ENCODE results near the gene TMEM273. TPM values are rescaled to one million over a fixed set of nuclear protein-coding genes. Genes with fewer than 3 reads are reported as not detected.

Gene TMEM273
- total RNA-seq, 1 donor from 2014 or later = not detected

- peaks cover 4% of the 10 kb centered on the region for H3K9me3 Mint-ChIP-seq
- H3K4me1 Mint-ChIP-seq = no peaks in the 10 kb centered on the region
- H3K4me3 Mint-ChIP-seq = no peak overlapping the region
- H3K27ac Mint-ChIP-seq = no peak overlapping the region
- no peaks in the 10 kb centered on the region for H3K36me3 Mint-ChIP-seq
- peaks cover 40% of the 10 kb centered on the region for H3K27me3 Mint-ChIP-seq (ENCODE audit: low read depth)
- no peak for DNase-seq (ENCODE audit: low spot score in 2 of 2, unreplicated experiment in 2 of 2)
- TF ChIP-seq, protein P1, sequence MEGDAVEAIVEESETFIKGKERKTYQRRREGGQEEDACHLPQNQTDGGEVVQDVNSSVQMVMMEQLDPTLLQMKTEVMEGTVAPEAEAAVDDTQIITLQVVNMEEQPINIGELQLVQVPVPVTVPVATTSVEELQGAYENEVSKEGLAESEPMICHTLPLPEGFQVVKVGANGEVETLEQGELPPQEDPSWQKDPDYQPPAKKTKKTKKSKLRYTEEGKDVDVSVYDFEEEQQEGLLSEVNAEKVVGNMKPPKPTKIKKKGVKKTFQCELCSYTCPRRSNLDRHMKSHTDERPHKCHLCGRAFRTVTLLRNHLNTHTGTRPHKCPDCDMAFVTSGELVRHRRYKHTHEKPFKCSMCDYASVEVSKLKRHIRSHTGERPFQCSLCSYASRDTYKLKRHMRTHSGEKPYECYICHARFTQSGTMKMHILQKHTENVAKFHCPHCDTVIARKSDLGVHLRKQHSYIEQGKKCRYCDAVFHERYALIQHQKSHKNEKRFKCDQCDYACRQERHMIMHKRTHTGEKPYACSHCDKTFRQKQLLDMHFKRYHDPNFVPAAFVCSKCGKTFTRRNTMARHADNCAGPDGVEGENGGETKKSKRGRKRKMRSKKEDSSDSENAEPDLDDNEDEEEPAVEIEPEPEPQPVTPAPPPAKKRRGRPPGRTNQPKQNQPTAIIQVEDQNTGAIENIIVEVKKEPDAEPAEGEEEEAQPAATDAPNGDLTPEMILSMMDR (IDR thresholded peaks at IDR 0.05; ENCODE audit: unreplicated experiment) = no peak
These were observed 56.5 kb downstream of the TMEM273 start for GRCh38 chr10:49131507-49132361.

DNA sequence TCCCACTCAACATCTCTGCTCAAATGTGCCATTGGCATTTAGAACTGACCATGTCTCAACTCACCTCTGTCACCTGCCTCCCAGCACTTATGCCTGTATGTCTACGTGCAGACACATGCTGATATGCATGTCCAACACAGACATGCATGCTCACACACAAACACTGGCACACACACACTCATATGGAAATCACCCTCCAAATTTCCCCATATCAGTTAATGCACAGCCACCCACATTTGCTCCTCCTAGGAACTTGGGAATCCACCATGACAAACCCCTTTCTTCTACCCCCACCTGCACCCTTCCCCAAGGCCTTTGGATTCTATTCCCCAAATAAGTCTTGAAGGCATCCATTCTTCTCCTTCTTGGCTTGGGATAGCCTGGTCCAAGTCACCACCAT is 58.8 kb downstream of the TMEM273 start:
- peaks cover 24% of the 10 kb centered on the region for H3K27me3 Mint-ChIP-seq (ENCODE audit: low read depth)
- no peaks in the 10 kb centered on the region for H3K36me3 Mint-ChIP-seq
- H3K27ac Mint-ChIP-seq = no peak overlapping the region
- H3K9me3 Mint-ChIP-seq = no peaks in the 10 kb centered on the region
- TF ChIP-seq, protein P1 (IDR thresholded peaks at IDR 0.05; ENCODE audit: unreplicated experiment) = no peak
- DNase-seq (ENCODE audit: low spot score in 2 of 2, unreplicated experiment in 2 of 2) = no peak
- H3K4me3 Mint-ChIP-seq = no peak overlapping the region
- H3K4me1 Mint-ChIP-seq = no peaks in the 10 kb centered on the region

- no peaks in the 10 kb centered on the region for H3K4me1 Mint-ChIP-seq
- H3K27ac Mint-ChIP-seq = no peak overlapping the region
- no peaks in the 10 kb centered on the region for H3K36me3 Mint-ChIP-seq
- H3K9me3 Mint-ChIP-seq = no peaks in the 10 kb centered on the region
- TF ChIP-seq, protein P1 (IDR thresholded peaks at IDR 0.05; ENCODE audit: unreplicated experiment) = no peak
- DNase-seq (ENCODE audit: low spot score in 2 of 2, unreplicated experiment in 2 of 2) = no peak
- H3K4me3 Mint-ChIP-seq = no peak overlapping the region
- H3K27me3 Mint-ChIP-seq (ENCODE audit: low read depth) = peaks cover 20% of the 10 kb centered on the region
These were observed 59.3 kb downstream of the TMEM273 start for GRCh38 chr10:49128854-49129253.

DNA sequence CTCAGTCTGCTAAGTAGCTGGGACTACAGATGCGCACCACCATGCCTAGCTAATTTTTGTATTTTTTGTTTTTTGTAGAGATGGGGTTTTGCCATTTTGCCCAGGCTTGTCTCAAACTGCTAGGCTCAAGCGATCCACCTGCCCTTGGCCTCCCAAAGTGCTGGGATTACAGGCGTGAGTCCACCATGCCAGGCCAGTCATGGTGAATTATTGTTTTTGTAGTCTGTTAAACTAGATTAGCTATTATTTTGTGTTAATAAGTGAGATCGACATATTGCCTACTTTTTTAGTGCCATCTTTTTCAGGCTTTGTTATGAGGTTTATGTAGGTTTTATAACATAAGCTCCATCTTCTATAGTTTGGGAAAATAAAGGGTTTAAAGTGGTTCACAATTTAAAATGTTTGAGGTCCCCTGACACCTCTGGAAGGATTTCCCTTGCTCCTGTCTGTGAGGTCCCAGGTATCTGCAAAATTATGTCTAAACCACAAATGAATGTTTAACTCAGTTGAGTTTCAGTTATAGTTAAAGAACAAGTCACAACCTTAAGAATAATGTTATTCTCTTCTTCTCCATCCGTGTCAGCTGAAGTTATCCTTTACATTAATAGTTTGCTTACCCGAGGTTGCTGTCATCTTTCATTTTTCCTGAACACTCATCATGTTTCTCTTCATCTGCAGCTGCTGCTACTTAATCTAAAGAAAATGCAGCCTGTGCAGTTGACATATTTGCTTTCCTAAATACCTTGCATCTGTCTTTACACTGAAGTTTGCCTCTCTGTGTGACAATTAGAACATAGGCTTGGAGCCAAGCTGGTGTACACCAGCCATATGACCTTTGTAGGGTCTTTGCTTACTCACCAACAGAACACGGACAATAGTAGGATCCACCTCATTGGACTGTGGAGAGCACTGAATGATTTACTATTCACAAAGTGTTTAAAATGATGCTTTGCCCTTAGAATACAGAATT is 63.9 kb downstream of the TMEM273 start:
- Mint-ChIP-seq H3K9me3 (no peaks in the 10 kb centered on the region), H3K27me3 (ENCODE audit: low read depth) (peaks cover 40% of the 10 kb centered on the region), H3K4me3 (no peak overlapping the region), H3K36me3 (no peaks in the 10 kb centered on the region), H3K4me1 (no peaks in the 10 kb centered on the region), H3K27ac (no peak overlapping the region)
- TF ChIP-seq, protein P1 (IDR thresholded peaks at IDR 0.05; ENCODE audit: unreplicated experiment) = no peak
- DNase-seq (ENCODE audit: low spot score in 2 of 2, unreplicated experiment in 2 of 2) = no peak

DNA sequence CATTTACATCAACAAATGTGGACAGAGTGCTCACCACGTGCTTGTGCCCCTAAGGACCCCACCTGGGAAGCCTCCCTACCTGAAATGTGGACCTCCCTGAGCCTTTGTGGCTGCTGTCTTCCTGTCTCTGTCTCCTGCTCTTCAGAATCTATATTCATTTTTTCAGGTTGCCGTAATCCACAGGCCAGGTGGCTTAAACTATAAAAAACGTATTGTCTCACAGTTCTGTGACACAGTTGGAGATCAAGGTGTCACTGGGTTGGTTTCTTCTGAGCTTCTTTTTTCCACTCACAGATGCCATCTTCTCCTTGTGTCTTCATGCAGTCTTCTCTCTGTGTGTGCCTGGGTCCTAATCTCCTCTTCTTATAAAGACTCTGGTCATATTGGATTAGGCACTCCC is 67.3 kb downstream of the TMEM273 start:
- Mint-ChIP-seq H3K27ac (no peak overlapping the region), H3K4me3 (no peak overlapping the region), H3K9me3 (no peaks in the 10 kb centered on the region), H3K27me3 (ENCODE audit: low read depth) (peaks cover 59% of the 10 kb centered on the region), H3K36me3 (no peaks in the 10 kb centered on the region), H3K4me1 (peaks cover 2% of the 10 kb centered on the region)
- DNase-seq (ENCODE audit: low spot score in 2 of 2, unreplicated experiment in 2 of 2) = no peak
- TF ChIP-seq, protein P1 (IDR thresholded peaks at IDR 0.05; ENCODE audit: unreplicated experiment) = no peak

Measured in mesothelial cell of epicardium (in vitro differentiated cells).